Loucy (cell line): ENCODE measurements around the gene BRD4.

Experiments
- H2AFZ ChIP-seq: fragments of 200-600 bp; sonication (generic); 2 replicates; pipeline ENCODE4 v1.6.0; 2016; ENCODE audit warnings: antibody characterized with exemption, mild to moderate bottlenecking, low read length, moderate library complexity
- H3F3A ChIP-seq: fragments of 200-600 bp; 2 replicates; pipeline ENCODE4 v1.6.0; 2016; ENCODE audit warnings: antibody characterized with exemption, low read depth, mild to moderate bottlenecking
- H3K27me3 ChIP-seq: fragments of 200-600 bp; sonication (generic); 2 replicates; pipeline ENCODE4 v1.6.1; 2014; ENCODE audit warnings: low read length, mild to moderate bottlenecking; ENCODE audit not compliant: insufficient read depth, poor library complexity, severe bottlenecking
- H3K36me3 ChIP-seq: fragments of 200-600 bp; sonication (generic); 2 replicates; pipeline ENCODE4 v1.6.1; 2016; ENCODE audit warnings: low read length; ENCODE audit not compliant: insufficient read depth
- H3K4me1 ChIP-seq: fragments of 200-600 bp; sonication (generic); 2 replicates; pipeline ENCODE4 v1.5.1; 2014; ENCODE audit warnings: low read length, mild to moderate bottlenecking; ENCODE audit not compliant: insufficient read depth, poor library complexity, severe bottlenecking
- H3K4me2 ChIP-seq: fragments of 200-600 bp; sonication (generic); 2 replicates; pipeline ENCODE4 v1.6.0; 2014; ENCODE audit warnings: antibody characterized with exemption, low read length, low read depth, mild to moderate bottlenecking; ENCODE audit not compliant: poor library complexity, severe bottlenecking
- H3K4me3 ChIP-seq: fragments of 200-600 bp; sonication (generic); 2 replicates; pipeline ENCODE4 v1.5.1; 2014; ENCODE audit warnings: low read length, mild to moderate bottlenecking, mixed read lengths; ENCODE audit not compliant: poor library complexity, severe bottlenecking
- H3K79me2 ChIP-seq: fragments of 200-600 bp; sonication (generic); 2 replicates; pipeline ENCODE4 v1.6.1; 2014; ENCODE audit warnings: low read length; ENCODE audit not compliant: insufficient read depth
- H3K9ac ChIP-seq: fragments of 200-600 bp; sonication (generic); 2 replicates; pipeline ENCODE4 v1.6.0; 2014; ENCODE audit warnings: mild to moderate bottlenecking, low read depth, low read length, moderate library complexity; ENCODE audit not compliant: poor library complexity, severe bottlenecking
- H3K9me2 ChIP-seq: fragments of 200-600 bp; sonication (generic); replicated peaks from 2 replicates; pipeline ENCODE4 v1.6.1; 2016; ENCODE audit warnings: low read depth, low read length, mixed read lengths
- H3K9me3 ChIP-seq: fragments of 200-600 bp; sonication (generic); 2 replicates; pipeline ENCODE4 v1.6.1; 2014; ENCODE audit warnings: mild to moderate bottlenecking, antibody characterized with exemption, low read length, low read depth; ENCODE audit not compliant: insufficient read depth
- H4K20me1 ChIP-seq: fragments of 200-600 bp; sonication (generic); 2 replicates; pipeline ENCODE4 v1.6.0; 2014; ENCODE audit warnings: antibody characterized with exemption, low read length, mild to moderate bottlenecking; ENCODE audit not compliant: insufficient read depth, poor library complexity, severe bottlenecking
- CTCF ChIP-seq: fragments of 200-600 bp; sonication (generic); conservative IDR thresholded peaks from 2 replicates; pipeline ENCODE4 v1.5.1; 2014; ENCODE audit warnings: mild to moderate bottlenecking, antibody characterized with exemption, low read length
- EZH2phosphoT487 ChIP-seq: fragments of 200-600 bp; IDR thresholded peaks from 2 replicates; pipeline ENCODE4 v1.6.1; 2018; ENCODE audit warnings: antibody characterized with exemption, mild to moderate bottlenecking, moderate library complexity, borderline replicate concordance

The BRD4 gene

DNA sequence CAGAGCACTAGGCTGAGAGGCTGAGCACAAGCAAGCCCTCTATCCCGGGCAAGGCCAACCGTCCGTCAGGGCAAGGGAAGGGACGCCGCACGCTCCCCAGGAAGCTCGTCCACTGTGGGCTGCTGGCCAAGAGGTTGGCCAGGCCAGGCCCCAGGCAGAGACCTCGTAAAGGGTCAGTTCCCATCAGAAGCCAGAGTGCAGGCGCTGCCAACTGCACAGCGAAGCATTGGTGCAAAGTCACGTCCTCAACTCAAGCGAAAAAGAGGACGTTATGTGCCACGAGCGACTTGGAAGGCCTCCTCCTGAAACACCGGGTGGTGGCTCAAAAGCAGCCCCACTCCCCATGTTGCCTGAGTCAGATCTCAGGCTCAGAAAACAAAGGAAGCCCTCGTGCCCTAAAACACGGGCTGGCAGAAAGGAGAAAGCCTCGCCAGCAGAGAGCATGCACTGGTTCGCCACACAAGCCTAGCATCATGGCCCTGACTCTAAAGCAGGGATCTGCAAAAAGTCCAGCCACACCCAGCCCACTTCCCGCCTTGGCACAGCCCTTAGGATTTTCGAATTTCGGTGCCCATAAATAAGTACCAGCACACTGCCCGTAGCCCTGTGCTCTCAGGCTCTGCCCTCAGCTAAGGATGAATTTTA lies 42.6 kb upstream of the BRD4 start:
- no peak overlapping the region for H3K9ac ChIP-seq

GRCh38 chr19:15374105-15374651 lies 41.8 kb upstream of the BRD4 start:
- Histone ChIP-seq H4K20me1 (peaks cover 56% of the 10 kb centered on the region), H3K79me2 (peaks cover 67% of the 10 kb centered on the region), H3K4me3 (no peak overlapping the region), H3K9me3 (no peaks in the 10 kb centered on the region), H3K9me2 (no peaks in the 10 kb centered on the region), H3K4me2 (no peak overlapping the region), H3K9ac (no peak overlapping the region), H3F3A (no peaks in the 10 kb centered on the region; the same call in 1 of the 2 replicates), H3K4me1 (peaks cover 18% of the 10 kb centered on the region), H3K27me3 (peaks cover 6% of the 10 kb centered on the region), H2AFZ (no peak overlapping the region), H3K36me3 (peaks cover 48% of the 10 kb centered on the region; the same call in 1 of the 2 replicates)
- TF ChIP-seq CTCF = no peak
- TF ChIP-seq EZH2phosphoT487 = no peak

More for the DNA sequence above, 42.6 kb upstream of the BRD4 start:
- no peak overlapping the region for H3K4me2 ChIP-seq
- H3K36me3 ChIP-seq = peaks cover 41% of the 10 kb centered on the region; the same call in 1 of the 2 replicates
- peaks cover 56% of the 10 kb centered on the region for H4K20me1 ChIP-seq
- no peaks in the 10 kb centered on the region for H3K9me3 ChIP-seq
- H3K27me3 ChIP-seq = peaks cover 8% of the 10 kb centered on the region
- H3F3A ChIP-seq = no peaks in the 10 kb centered on the region; the same call in 1 of the 2 replicates
- H3K4me3 ChIP-seq = no peak overlapping the region
- peaks cover 18% of the 10 kb centered on the region for H3K4me1 ChIP-seq
- TF ChIP-seq CTCF (no peak), EZH2phosphoT487 (no peak)
- H3K9me2 ChIP-seq = no peaks in the 10 kb centered on the region
- H3K79me2 ChIP-seq = peaks cover 68% of the 10 kb centered on the region
- no peak overlapping the region for H2AFZ ChIP-seq

- Histone ChIP-seq H3K9ac (no peak overlapping the region), H3K4me1 (peaks cover 18% of the 10 kb centered on the region), H3K79me2 (peaks cover 62% of the 10 kb centered on the region), H3K9me2 (no peaks in the 10 kb centered on the region), H3K4me2 (no peak overlapping the region), H3K9me3 (no peaks in the 10 kb centered on the region), H3K36me3 (peaks cover 53% of the 10 kb centered on the region; the same call in 1 of the 2 replicates), H3F3A (no peaks in the 10 kb centered on the region; the same call in 1 of the 2 replicates), H2AFZ (no peak overlapping the region), H4K20me1 (peaks cover 53% of the 10 kb centered on the region), H3K27me3 (peaks cover under 1% of the 10 kb centered on the region), H3K4me3 (no peak overlapping the region)
- TF ChIP-seq CTCF (no peak), EZH2phosphoT487 (no peak)
These were observed 41.3 kb upstream of the BRD4 start for GRCh38 chr19:15373644-15374043.
